HCT116 (cell line): ENCODE data around the gene GREM2. TPM values are rescaled to one million over a fixed set of nuclear protein-coding genes. Genes with fewer than 3 reads are reported as not detected.

Source experiments
- ATAC-seq: fragments of 200-7000 bp; cut with Tn5 transposase; 2 replicates; pipeline ENCODE4 v1.9.1; 2020; ENCODE audit warnings: mild to moderate bottlenecking, moderate library complexity
- BruUV-seq: library from RNA; stranded (reverse); fragments of 400-500 nt; replicated peaks from 2 replicates; lab custom pipeline; 2021; lab: Mats Ljungman, UMichigan
- CTCF ChIA-PET: fragments of 300-600 bp; sonication (Branson Sonifier 250); formaldehyde crosslinking; loops from one replicate; lab custom pipeline; 2021; ENCODE audit warnings: antibody characterized with exemption; lab: Charles Lee
- POLR2A ChIA-PET: fragments of 300-600, 350-600 bp; sonication (Branson Sonifier 250); formaldehyde crosslinking; loops from one replicate; lab custom pipeline; 2021; ENCODE audit warnings: antibody characterized with exemption; lab: Charles Lee
- RAD21 ChIA-PET, 2 experiments: fragments of 300-600 bp; sonication (Branson Sonifier 250); formaldehyde crosslinking; loops; one replicate each; lab custom pipeline; 2023; ENCODE audit warnings: low total read pairs in 2 of 2; ENCODE audit not compliant: uncharacterized antibody in 2 of 2, unreplicated experiment in 2 of 2, low non-redundant PET in 1 of 2; lab: Charles Lee
- DNase-seq: peaks from one replicate; pipeline ENCODE4 v3.0.0-alpha.2; 2010; ENCODE audit warnings: low read depth, low spot score
- H2AFZ ChIP-seq: fragments of 200-600 bp; shearing (Covaris generic), sonication (generic); 2 replicates; pipeline ENCODE4 v1.6.1; 2017; ENCODE audit warnings: low read depth, mixed run types, mixed read lengths, antibody characterized with exemption, low read length; ENCODE audit not compliant: poor library complexity, severe bottlenecking
- H3K27ac ChIP-seq: 2 replicates; pipeline ENCODE4 v1.5.1; 2012; ENCODE audit warnings: low read depth, low read length
- H3K27me3 ChIP-seq: fragments of 200-600 bp; sonication (generic); 2 replicates; pipeline ENCODE4 v1.6.1; 2016; ENCODE audit warnings: mixed run types, low read length, mixed read lengths; ENCODE audit not compliant: insufficient read depth
- H3K36me3 ChIP-seq, 2 experiments: fragments of 200-500 bp in 1 of 2; fragments of 200-600 bp in 1 of 2; sonication (Bioruptor generic) in 1 of 2; sonication (generic) in 1 of 2; 2 replicates each; pipeline versions ENCODE4 v1.5.1 to v1.6.1; 2014 to 2016; ENCODE audit warnings: low read length in 2 of 2, inconsistent platforms in 1 of 2, mixed read lengths in 1 of 2, mixed run types in 1 of 2; ENCODE audit not compliant: insufficient read depth in 2 of 2, control insufficient read depth in 1 of 2
- H3K4me1 ChIP-seq, 2 experiments: fragments of 200-600 bp in 1 of 2; sonication (generic) in 1 of 2; 2 replicates each; pipeline versions ENCODE4 v1.5.1 to v1.6.1; 2012 to 2017; ENCODE audit warnings: low read length in 2 of 2, inconsistent platforms in 1 of 2, mild to moderate bottlenecking in 1 of 2, mixed read lengths in 1 of 2, mixed run types in 1 of 2, moderate library complexity in 1 of 2; ENCODE audit not compliant: insufficient read depth in 2 of 2, control insufficient read depth in 1 of 2
- H3K4me2 ChIP-seq: fragments of 200-600 bp; sonication (generic); 2 replicates; pipeline ENCODE4 v1.6.1; 2017; ENCODE audit warnings: mixed run types, low read length, mixed read lengths
- H3K4me3 ChIP-seq, 2 experiments: fragments of 200-600 bp in 1 of 2; sonication (generic) in 1 of 2; replicated peaks in 1 of 2; 2 replicates each; pipeline ENCODE4 v1.5.1; 2011 to 2016; ENCODE audit warnings: low read length in 2 of 2, control low read depth in 1 of 2, low read depth in 1 of 2, mild to moderate bottlenecking in 1 of 2, mixed read lengths in 1 of 2, mixed run types in 1 of 2
- H3K79me2 ChIP-seq: fragments of 200-600 bp; sonication (generic); 2 replicates; pipeline ENCODE4 v1.6.1; 2017; ENCODE audit warnings: mild to moderate bottlenecking, mixed run types, low read length, moderate library complexity, mixed read lengths; ENCODE audit not compliant: insufficient read depth
- H3K9ac ChIP-seq: fragments of 200-600 bp; sonication (generic); 2 replicates; pipeline ENCODE4 v1.6.1; 2016; ENCODE audit warnings: low read length, mixed read lengths
- H3K9me2 ChIP-seq: fragments of 200-600 bp; sonication (generic), shearing (Covaris generic); 2 replicates; pipeline ENCODE4 v1.6.1; 2017; ENCODE audit warnings: mixed run types, mild to moderate bottlenecking, moderate library complexity; ENCODE audit not compliant: insufficient read depth
- H3K9me3 ChIP-seq, 2 experiments: fragments of 200-500 bp in 1 of 2; fragments of 200-600 bp in 1 of 2; sonication (Bioruptor generic) in 1 of 2; sonication (generic) in 1 of 2; 2 replicates each; pipeline ENCODE4 v1.6.1; 2014 to 2017; ENCODE audit warnings: low read length in 2 of 2, mixed read lengths in 2 of 2, inconsistent platforms in 1 of 2, low read depth in 1 of 2, mild to moderate bottlenecking in 1 of 2, mixed run types in 1 of 2, moderate library complexity in 1 of 2; ENCODE audit not compliant: control insufficient read depth in 1 of 2, insufficient read depth in 1 of 2
- H4K20me1 ChIP-seq: fragments of 200-600 bp; sonication (generic), shearing (Covaris generic); 2 replicates; pipeline ENCODE4 v1.6.1; 2017; ENCODE audit warnings: mixed run types, mild to moderate bottlenecking, moderate library complexity; ENCODE audit not compliant: insufficient read depth
- CBX3 ChIP-seq: IDR thresholded peaks from 2 replicates; pipeline ENCODE4 v1.6.1; 2012; ENCODE audit warnings: low read depth
- CEBPB ChIP-seq: IDR thresholded peaks from 2 replicates; pipeline ENCODE4 v1.6.1; 2012; ENCODE audit warnings: low read depth
- CTCF ChIP-seq, 3 experiments: fragments of 200-600 bp in 1 of 3; sonication (generic) in 1 of 3; IDR thresholded peaks in 2 of 3; conservative IDR thresholded peaks in 1 of 3; 2 replicates each; pipeline ENCODE4 v1.5.1; 2012 to 2017; ENCODE audit warnings: low read depth in 2 of 3, low read length in 2 of 3, antibody characterized with exemption in 1 of 3, borderline replicate concordance in 1 of 3, control low read depth in 1 of 3, mild to moderate bottlenecking in 1 of 3, mixed read lengths in 1 of 3, mixed run types in 1 of 3, moderate library complexity in 1 of 3; ENCODE audit not compliant: insufficient read depth in 1 of 3
- ELF1 ChIP-seq: IDR thresholded peaks from 2 replicates; pipeline ENCODE4 v1.6.1; 2012; ENCODE audit warnings: low read depth, borderline replicate concordance
- EZH2phosphoT487 ChIP-seq: fragments of 200-600 bp; IDR thresholded peaks from 2 replicates; pipeline ENCODE4 v1.6.1; 2018; ENCODE audit warnings: antibody characterized with exemption, borderline replicate concordance
- FOSL1 ChIP-seq: IDR thresholded peaks from 2 replicates; pipeline ENCODE4 v1.6.1; 2012; ENCODE audit warnings: low read depth
- SIN3A ChIP-seq: IDR thresholded peaks from 2 replicates; pipeline ENCODE4 v1.6.1; 2012; ENCODE audit warnings: low read depth
- SP1 ChIP-seq: IDR thresholded peaks from 2 replicates; pipeline ENCODE4 v1.6.1; 2012; ENCODE audit warnings: low read depth
- YY1 ChIP-seq: IDR thresholded peaks from 2 replicates; pipeline ENCODE4 v1.6.1; 2011; ENCODE audit warnings: low read length, low read depth, moderate library complexity, mild to moderate bottlenecking; ENCODE audit not compliant: insufficient replicate concordance; ENCODE audit errors: extremely low read depth
- ZBTB33 ChIP-seq: IDR thresholded peaks from 2 replicates; pipeline ENCODE4 v1.6.1; 2011; ENCODE audit warnings: mild to moderate bottlenecking, low read length, moderate library complexity; ENCODE audit not compliant: insufficient replicate concordance; ENCODE audit errors: extremely low read depth
- intact Hi-C: fragments of 100-400 bp; cut with micrococcal nuclease; formaldehyde crosslinking; loops from 2 replicates; pipeline ENCODE4 v1.10.0; 2022
- total RNA-seq: library from RNA; stranded (reverse); gene quantifications from one replicate; pipeline ENCODE4 v1.2.1, GENCODE V29; 2021; ENCODE audit not compliant: unreplicated experiment
- TF ChIP-seq, protein P1 (sequence below): IDR thresholded peaks from 2 replicates; pipeline ENCODE4 v1.6.1; 2012

GREM2 gene
- total RNA-seq, 1 experiment from 2014 or later, result not detected

DNA sequence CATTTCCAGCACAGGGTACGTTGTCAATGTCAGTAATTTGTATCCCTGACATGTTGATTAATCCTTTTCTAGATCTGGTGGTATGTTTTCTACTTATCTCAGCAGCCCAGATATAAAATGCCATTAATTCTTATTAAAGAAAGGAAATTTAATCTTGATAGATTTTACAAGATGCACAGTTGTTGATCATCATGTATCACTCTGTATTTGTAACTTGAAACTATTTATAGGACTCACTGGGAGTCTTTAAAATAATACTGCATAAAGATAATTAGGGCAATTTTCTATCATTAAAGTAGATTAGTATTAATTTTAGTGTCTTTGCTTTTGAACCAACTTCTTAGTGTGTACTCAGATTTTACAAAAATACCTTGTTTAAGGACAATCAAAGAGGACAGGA is 84.9 kb downstream of the GREM2 start:
- Histone ChIP-seq H3K9ac (no peak overlapping the region), H3K4me3 (no peak overlapping the region), H3K4me1 (no peaks in the 10 kb centered on the region), H3K36me3 (no peaks in the 10 kb centered on the region), H3K79me2 (no peaks in the 10 kb centered on the region), H3K27me3 (no peaks in the 10 kb centered on the region), H3K9me2 (no peaks in the 10 kb centered on the region), H3K27ac (no peak overlapping the region), H3K4me2 (no peak overlapping the region), H4K20me1 (no peaks in the 10 kb centered on the region), H2AFZ (no peak overlapping the region), H3K9me3 (peaks cover 9 to 13% of the 10 kb centered on the region in 2 experiments; a peak in 2 of 4 replicates)
- CTCF ChIA-PET, result no interaction called here
- RAD21 ChIA-PET, result no interaction called here
- no peak for TF ChIP-seq YY1
- no peak for TF ChIP-seq FOSL1
- POLR2A ChIA-PET, result no interaction called here
- DNase-seq, result no peak
- no TSS peak for BruUV-seq
- intact Hi-C loops, result no loop called here
- ATAC-seq, result no peak

DNA sequence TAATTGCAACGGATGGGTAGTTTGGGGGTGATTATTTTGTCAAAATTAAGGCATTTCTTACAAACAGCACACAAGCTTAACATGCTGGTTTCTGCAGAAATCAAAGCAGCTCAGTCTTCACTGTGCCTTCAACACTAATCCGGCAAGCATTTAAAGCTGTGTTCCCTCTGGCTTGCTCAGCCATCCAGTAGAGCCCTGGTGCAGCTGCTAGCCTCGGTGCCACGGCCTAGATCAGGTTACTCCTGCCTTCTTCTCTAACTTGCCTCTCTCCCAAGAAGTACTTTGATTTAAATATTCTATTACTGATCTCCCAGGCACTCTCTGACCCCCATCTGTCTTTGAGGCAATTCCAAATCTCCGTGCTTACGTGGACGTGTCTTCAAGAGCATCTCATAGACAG is 85.6 kb downstream of the GREM2 start:
- Histone ChIP-seq H3K27me3 (no peaks in the 10 kb centered on the region), H3K9me3 (peaks cover 9 to 13% of the 10 kb centered on the region in 2 experiments; a peak in 2 of 4 replicates), H4K20me1 (no peaks in the 10 kb centered on the region), H3K4me3 (no peak overlapping the region), H3K36me3 (no peaks in the 10 kb centered on the region), H3K9me2 (no peaks in the 10 kb centered on the region), H2AFZ (no peak overlapping the region), H3K27ac (no peak overlapping the region), H3K79me2 (no peaks in the 10 kb centered on the region), H3K4me2 (no peak overlapping the region), H3K4me1 (no peaks in the 10 kb centered on the region), H3K9ac (no peak overlapping the region)
- DNase-seq, result no peak
- TF ChIP-seq SP1 (no peak), EZH2phosphoT487 (no peak), CTCF (IDR thresholded peaks at IDR 0.05 in 2 of 3, conservative IDR thresholded peaks at IDR 0.05 in 1 of 3; ENCODE audit: borderline replicate concordance in 1 of 3, insufficient read depth in 1 of 3, low read depth in 2 of 3, low read length in 2 of 3) (no peak), SIN3A (no peak), CEBPB (no peak), ELF1 (no peak), ZBTB33 (no peak), CBX3 (no peak)
- TF ChIP-seq, protein P1, sequence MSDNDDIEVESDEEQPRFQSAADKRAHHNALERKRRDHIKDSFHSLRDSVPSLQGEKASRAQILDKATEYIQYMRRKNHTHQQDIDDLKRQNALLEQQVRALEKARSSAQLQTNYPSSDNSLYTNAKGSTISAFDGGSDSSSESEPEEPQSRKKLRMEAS, result no peak
- ChIA-PET RAD21 (no interaction called here), POLR2A (no interaction called here), CTCF (no interaction called here)
- no TSS peak for BruUV-seq
- intact Hi-C loops, result no loop called here
- ATAC-seq, result no peak
